OCI-LY3 (cell line): Measurements from ENCODE around the gene ASCL5.

Experiments
- EZH2phosphoT487 ChIP-seq: fragments of 200-600 bp; shearing (Covaris generic); IDR thresholded peaks from 2 replicates; pipeline ENCODE4 v1.6.1; 2018; ENCODE audit warnings: antibody characterized with exemption, mixed run types, low read depth
- TF ChIP-seq, protein P1 (sequence below): fragments of 200-600, 300-600 bp; sonication (generic); IDR thresholded peaks from 2 replicates; pipeline ENCODE4 v1.5.1; 2014; ENCODE audit warnings: antibody characterized with exemption, low read length, low read depth

- TF ChIP-seq, protein P1, sequence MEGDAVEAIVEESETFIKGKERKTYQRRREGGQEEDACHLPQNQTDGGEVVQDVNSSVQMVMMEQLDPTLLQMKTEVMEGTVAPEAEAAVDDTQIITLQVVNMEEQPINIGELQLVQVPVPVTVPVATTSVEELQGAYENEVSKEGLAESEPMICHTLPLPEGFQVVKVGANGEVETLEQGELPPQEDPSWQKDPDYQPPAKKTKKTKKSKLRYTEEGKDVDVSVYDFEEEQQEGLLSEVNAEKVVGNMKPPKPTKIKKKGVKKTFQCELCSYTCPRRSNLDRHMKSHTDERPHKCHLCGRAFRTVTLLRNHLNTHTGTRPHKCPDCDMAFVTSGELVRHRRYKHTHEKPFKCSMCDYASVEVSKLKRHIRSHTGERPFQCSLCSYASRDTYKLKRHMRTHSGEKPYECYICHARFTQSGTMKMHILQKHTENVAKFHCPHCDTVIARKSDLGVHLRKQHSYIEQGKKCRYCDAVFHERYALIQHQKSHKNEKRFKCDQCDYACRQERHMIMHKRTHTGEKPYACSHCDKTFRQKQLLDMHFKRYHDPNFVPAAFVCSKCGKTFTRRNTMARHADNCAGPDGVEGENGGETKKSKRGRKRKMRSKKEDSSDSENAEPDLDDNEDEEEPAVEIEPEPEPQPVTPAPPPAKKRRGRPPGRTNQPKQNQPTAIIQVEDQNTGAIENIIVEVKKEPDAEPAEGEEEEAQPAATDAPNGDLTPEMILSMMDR = no peak
- TF ChIP-seq EZH2phosphoT487 = no peak
Observed at GRCh38 chr1:201137579-201138310, 10.8 kb upstream of the ASCL5 start.
